NCI-H510A treated with DMSO at 0.1 percent for 48 hours (cell line): ENCODE data around the gene ZNF841.
"Not testable (repeated sequence)": the region's sequence is repeated elsewhere in the genome, so short reads cannot be mapped to it uniquely, and the experiment has no call there.

Experiments used
- DNase-seq: peaks from one replicate; lab custom pipeline; 2025; lab: John Stamatoyannopoulos, UW

The ZNF841 gene

GRCh38 chr19:52066258-52066863 lies 29.2 kb downstream of the ZNF841 start:
- no peak for DNase-seq

- no peak for DNase-seq
These were observed 30.2 kb downstream of the ZNF841 start for GRCh38 chr19:52065399-52065798.

- DNase-seq = not testable (repeated sequence)
These were observed 39.1 kb downstream of the ZNF841 start for GRCh38 chr19:52056480-52056879.

GRCh38 chr19:52051736-52052135 lies 43.8 kb downstream of the ZNF841 start:
- not testable (repeated sequence) for DNase-seq

- peak; percentile 96 for DNase-seq
These were observed 46.7 kb downstream of the ZNF841 start, which contains the start of gene ZNF432 for GRCh38 chr19:52048555-52049501. Gene ZNF432, minus strand, starts transcription at chr19:52048838. Its CDS starts 1,970 bp downstream, at chr19:52046868.

GRCh38 chr19:52039169-52039568 lies 56.4 kb downstream of the ZNF841 start:
- DNase-seq = no peak

- no peak for DNase-seq
These were observed 61.4 kb downstream of the ZNF841 start for GRCh38 chr19:52034051-52034728.

GRCh38 chr19:52028780-52029123 lies 66.8 kb downstream of the ZNF841 start:
- DNase-seq = no peak

GRCh38 chr19:52028027-52028779 lies 67.4 kb downstream of the ZNF841 start, which contains the start of gene ZNF614:
Gene ZNF614, minus strand, starts transcription at chr19:52028379. Its CDS starts 2,634 bp downstream, at chr19:52025745.
- peak; percentile 92 for DNase-seq

GRCh38 chr19:52026255-52026990 lies 69.1 kb downstream of the ZNF841 start:
- not testable (repeated sequence) for DNase-seq

GRCh38 chr19:52024478-52024877 lies 71.1 kb downstream of the ZNF841 start:
- not testable (repeated sequence) for DNase-seq

GRCh38 chr19:52022193-52022592 lies 73.4 kb downstream of the ZNF841 start:
- DNase-seq = no peak

- DNase-seq = no peak
These were observed 75.1 kb downstream of the ZNF841 start for GRCh38 chr19:52020506-52020905.
